ENCODE data around the gene LEP. TPM values are rescaled to one million over a fixed set of nuclear protein-coding genes. Genes with fewer than 3 reads are reported as not detected.
A peak's percentile ranks its signal among the peaks of the same experiment; 100 is the strongest.

The LEP gene
- total and polyA plus RNA-seq, 2 experiments from 2014 or later: not detected

GRCh38 chr7:128265906-128266300 lies 24.8 kb downstream of the LEP start:
- TF ChIP-seq, protein P1, sequence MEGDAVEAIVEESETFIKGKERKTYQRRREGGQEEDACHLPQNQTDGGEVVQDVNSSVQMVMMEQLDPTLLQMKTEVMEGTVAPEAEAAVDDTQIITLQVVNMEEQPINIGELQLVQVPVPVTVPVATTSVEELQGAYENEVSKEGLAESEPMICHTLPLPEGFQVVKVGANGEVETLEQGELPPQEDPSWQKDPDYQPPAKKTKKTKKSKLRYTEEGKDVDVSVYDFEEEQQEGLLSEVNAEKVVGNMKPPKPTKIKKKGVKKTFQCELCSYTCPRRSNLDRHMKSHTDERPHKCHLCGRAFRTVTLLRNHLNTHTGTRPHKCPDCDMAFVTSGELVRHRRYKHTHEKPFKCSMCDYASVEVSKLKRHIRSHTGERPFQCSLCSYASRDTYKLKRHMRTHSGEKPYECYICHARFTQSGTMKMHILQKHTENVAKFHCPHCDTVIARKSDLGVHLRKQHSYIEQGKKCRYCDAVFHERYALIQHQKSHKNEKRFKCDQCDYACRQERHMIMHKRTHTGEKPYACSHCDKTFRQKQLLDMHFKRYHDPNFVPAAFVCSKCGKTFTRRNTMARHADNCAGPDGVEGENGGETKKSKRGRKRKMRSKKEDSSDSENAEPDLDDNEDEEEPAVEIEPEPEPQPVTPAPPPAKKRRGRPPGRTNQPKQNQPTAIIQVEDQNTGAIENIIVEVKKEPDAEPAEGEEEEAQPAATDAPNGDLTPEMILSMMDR (IDR thresholded peaks at IDR 0.05; ENCODE audit: low read depth, low read length): no peak
- Histone ChIP-seq H3K36me3 (no peaks in the 10 kb centered on the region), H3K27me3 (peaks cover 2% of the 10 kb centered on the region), H3K4me3 (no peak overlapping the region), H3K4me1 (ENCODE audit: low read depth) (no peaks in the 10 kb centered on the region), H3K27ac (no peak overlapping the region), H3K9me3 (ENCODE audit: low read depth) (no peaks in the 10 kb centered on the region)
- DNase-seq (ENCODE audit: low read depth in 1 of 2, low spot score in 1 of 2): no peak

GRCh38 chr7:128266529-128266882 lies 25.4 kb downstream of the LEP start:
- Histone ChIP-seq H3K36me3 (no peaks in the 10 kb centered on the region), H3K4me3 (no peak overlapping the region)
- TF ChIP-seq, protein P1 (IDR thresholded peaks at IDR 0.05; ENCODE audit: low read depth, low read length): no peak

DNA sequence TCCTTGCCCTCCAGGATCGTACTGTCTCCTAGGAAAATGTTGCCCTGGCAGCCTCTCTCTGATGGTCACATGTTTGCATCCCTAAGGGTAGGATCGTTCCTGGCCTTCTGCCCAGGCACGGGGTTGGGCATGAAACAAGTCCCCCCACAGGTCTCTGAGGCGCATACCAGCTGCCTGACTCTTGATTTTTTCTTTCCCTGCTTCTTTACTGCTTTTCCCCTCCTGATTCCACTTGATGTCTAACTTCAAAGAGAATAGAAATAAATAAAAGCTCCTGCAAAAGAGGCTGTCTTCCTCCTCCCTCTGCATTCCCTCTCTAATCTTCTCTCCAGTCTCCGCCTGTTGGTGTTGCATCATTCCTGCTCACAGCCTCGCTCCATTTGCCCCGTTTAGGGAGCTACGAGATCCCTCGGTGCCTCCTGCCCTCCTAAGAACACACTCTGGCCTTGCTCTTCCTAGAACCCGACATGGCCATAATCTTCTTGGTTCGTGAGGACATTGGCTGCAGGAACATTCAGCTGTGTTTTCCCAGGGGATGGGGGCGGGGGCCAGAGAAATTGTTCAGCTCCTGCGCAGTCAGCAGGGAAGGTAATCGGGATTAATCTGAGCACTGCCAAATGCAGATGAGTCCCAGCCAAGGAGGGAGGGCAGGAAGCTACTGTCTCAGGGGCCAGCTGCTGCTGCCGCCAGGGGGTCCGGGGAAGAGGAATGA lies 26.0 kb downstream of the LEP start:
- peak; percentile 17 to 87 for DNase-seq (ENCODE audit: low read depth in 1 of 2, low spot score in 1 of 2)

More at GRCh38 chr7:128266529-128266882, 25.4 kb downstream of the LEP start:
- DNase-seq (ENCODE audit: low read depth in 1 of 2, low spot score in 1 of 2): no peak
- Histone ChIP-seq H3K4me1 (ENCODE audit: low read depth) (no peaks in the 10 kb centered on the region), H3K9me3 (ENCODE audit: low read depth) (no peaks in the 10 kb centered on the region), H3K27me3 (peaks cover 7% of the 10 kb centered on the region), H3K27ac (no peak overlapping the region)

GRCh38 chr7:128267595-128267924 lies 26.5 kb downstream of the LEP start:
- Histone ChIP-seq H3K4me1 (ENCODE audit: low read depth) (no peaks in the 10 kb centered on the region), H3K4me3 (no peak overlapping the region), H3K36me3 (no peaks in the 10 kb centered on the region), H3K27ac (no peak overlapping the region), H3K27me3 (peaks cover 15% of the 10 kb centered on the region), H3K9me3 (ENCODE audit: low read depth) (no peaks in the 10 kb centered on the region)
- no peak for DNase-seq (ENCODE audit: low read depth in 1 of 2, low spot score in 1 of 2)
- TF ChIP-seq, protein P1 (IDR thresholded peaks at IDR 0.05; ENCODE audit: low read depth, low read length): no peak

More for the DNA sequence above, 26.0 kb downstream of the LEP start:
- Histone ChIP-seq H3K9me3 (ENCODE audit: low read depth) (no peaks in the 10 kb centered on the region), H3K27ac (no peak overlapping the region), H3K4me3 (no peak overlapping the region), H3K4me1 (ENCODE audit: low read depth) (no peaks in the 10 kb centered on the region), H3K36me3 (no peaks in the 10 kb centered on the region), H3K27me3 (peaks cover 11% of the 10 kb centered on the region)
- TF ChIP-seq, protein P1 (IDR thresholded peaks at IDR 0.05; ENCODE audit: low read depth, low read length): peak; percentile 27

DNA sequence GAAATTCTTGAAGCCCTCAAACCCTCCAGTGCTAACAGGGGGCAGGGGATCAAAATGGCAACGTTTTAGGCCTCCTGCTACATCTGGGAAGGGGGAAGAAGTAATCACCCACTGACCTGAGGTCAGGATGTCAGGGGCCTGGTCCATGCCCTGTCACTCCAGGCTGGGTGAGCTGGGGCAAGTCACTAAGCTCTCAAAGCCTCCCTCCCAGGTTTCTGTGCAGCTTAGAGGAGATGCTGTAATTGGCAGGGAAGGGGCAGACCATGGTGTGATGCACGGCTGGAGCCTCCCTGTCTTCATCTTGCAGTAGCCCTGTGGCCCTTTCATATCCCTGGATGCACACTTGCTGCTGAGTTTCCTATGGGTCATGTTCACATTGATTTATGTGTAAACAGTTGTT lies 27.2 kb downstream of the LEP start:
- TF ChIP-seq, protein P1 (IDR thresholded peaks at IDR 0.05; ENCODE audit: low read depth, low read length): no peak
- no peaks in the 10 kb centered on the region for H3K4me1 ChIP-seq (ENCODE audit: low read depth)
- no peak overlapping the region for H3K27ac ChIP-seq
- H3K36me3 ChIP-seq: no peaks in the 10 kb centered on the region
- H3K27me3 ChIP-seq: peaks cover 15% of the 10 kb centered on the region
- H3K9me3 ChIP-seq (ENCODE audit: low read depth): no peaks in the 10 kb centered on the region
- no peak overlapping the region for H3K4me3 ChIP-seq
- no peak for DNase-seq (ENCODE audit: low read depth in 1 of 2, low spot score in 1 of 2)

All from cardiac muscle cell (in vitro differentiated cells and primary cell).